GM12864 (cell line): Measurements from ENCODE around the gene IL34.
"Not testable (repeated sequence)": the region's sequence is repeated elsewhere in the genome, so short reads cannot be mapped to it uniquely, and the experiment has no call there.

Source experiments
- DNase-seq: peaks from one replicate; pipeline ENCODE4 v3.0.0-alpha.2; 2011; ENCODE audit warnings: low read depth
- H3K4me3 ChIP-seq: 2 replicates; pipeline ENCODE4 v1.5.1; 2011; ENCODE audit warnings: mild to moderate bottlenecking, low read depth, low read length, control low read depth
- CTCF ChIP-seq: IDR thresholded peaks from 2 replicates; pipeline ENCODE4 v1.5.1; 2011; ENCODE audit warnings: low read depth, mild to moderate bottlenecking, moderate library complexity, low read length, control low read depth, inconsistent platforms; ENCODE audit errors: missing control alignments

The IL34 gene

GRCh38 chr16:70634861-70635260 lies 11.5 kb upstream of the IL34 start:
- no peak for DNase-seq
- no peak overlapping the region for H3K4me3 ChIP-seq
- TF ChIP-seq CTCF: no peak

- no peak overlapping the region for H3K4me3 ChIP-seq
- TF ChIP-seq CTCF: no peak
- no peak for DNase-seq
Measured at GRCh38 chr16:70635336-70636016, 10.9 kb upstream of the IL34 start.

- DNase-seq: no peak
- no peak for TF ChIP-seq CTCF
- H3K4me3 ChIP-seq: no peak overlapping the region
Measured at GRCh38 chr16:70638814-70639792, 7.3 kb upstream of the IL34 start.

GRCh38 chr16:70642633-70643032 lies 3.7 kb upstream of the IL34 start:
- no peak for DNase-seq
- no peak for TF ChIP-seq CTCF
- H3K4me3 ChIP-seq: no peak overlapping the region

- H3K4me3 ChIP-seq, DNase-seq: not testable (repeated sequence)
Measured at GRCh38 chr16:70643264-70643663, 3.1 kb upstream of the IL34 start.

GRCh38 chr16:70644763-70645597 lies 1.4 kb upstream of the IL34 start:
- no peak overlapping the region for H3K4me3 ChIP-seq
- DNase-seq: no peak

More at GRCh38 chr16:70644763-70645597, 1.4 kb upstream of the IL34 start:
- TF ChIP-seq CTCF: no peak
